ENCODE data around the gene INPP5J.

The INPP5J gene

GRCh38 chr22:31136155-31136554 lies 13.4 kb downstream of the INPP5J start:
- no peak for TF ChIP-seq CTCF (IDR thresholded peaks at IDR 0.05; ENCODE audit: insufficient read depth, low read depth, low read length, missing control alignments)
- H3K4me3 ChIP-seq (ENCODE audit: low read depth, low read length) = no peak overlapping the region
- no peak for DNase-seq (ENCODE audit: low read depth)

GRCh38 chr22:31136711-31137110 lies 13.9 kb downstream of the INPP5J start:
- DNase-seq (ENCODE audit: low read depth) = no peak
- no peak for TF ChIP-seq CTCF (IDR thresholded peaks at IDR 0.05; ENCODE audit: insufficient read depth, low read depth, low read length, missing control alignments)
- no peak overlapping the region for H3K4me3 ChIP-seq (ENCODE audit: low read depth, low read length)

GRCh38 chr22:31137721-31138120 lies 15.0 kb downstream of the INPP5J start:
- no peak overlapping the region for H3K4me3 ChIP-seq (ENCODE audit: low read depth, low read length)
- no peak for TF ChIP-seq CTCF (IDR thresholded peaks at IDR 0.05; ENCODE audit: insufficient read depth, low read depth, low read length, missing control alignments)
- DNase-seq (ENCODE audit: low read depth) = no peak

- no peak for DNase-seq (ENCODE audit: low read depth)
- no peak overlapping the region for H3K4me3 ChIP-seq (ENCODE audit: low read depth, low read length)
Measured at GRCh38 chr22:31138126-31138525, 15.4 kb downstream of the INPP5J start.

GRCh38 chr22:31139066-31139465 lies 16.3 kb downstream of the INPP5J start:
- no peak for DNase-seq (ENCODE audit: low read depth)
- no peak for TF ChIP-seq CTCF (IDR thresholded peaks at IDR 0.05; ENCODE audit: insufficient read depth, low read depth, low read length, missing control alignments)
- H3K4me3 ChIP-seq (ENCODE audit: low read depth, low read length) = no peak overlapping the region

More at GRCh38 chr22:31138126-31138525, 15.4 kb downstream of the INPP5J start:
- TF ChIP-seq CTCF (IDR thresholded peaks at IDR 0.05; ENCODE audit: insufficient read depth, low read depth, low read length, missing control alignments) = no peak

- no peak for DNase-seq (ENCODE audit: low read depth)
- TF ChIP-seq CTCF (IDR thresholded peaks at IDR 0.05; ENCODE audit: insufficient read depth, low read depth, low read length, missing control alignments) = no peak
- no peak within 1 kb of the TSS for H3K4me3 ChIP-seq (ENCODE audit: low read depth, low read length)
Measured at GRCh38 chr22:31139866-31140716, 17.3 kb downstream of the INPP5J start, which contains the start of gene PLA2G3. Gene PLA2G3, minus strand, starts transcription at chr22:31140508. Its CDS starts 154 bp downstream, at chr22:31140354.
